Amygdala (tissue), 56 donors: ENCODE measurements around the gene ATAD3C.
"Not testable (repeated sequence)": the region's sequence is repeated elsewhere in the genome, so short reads cannot be mapped to it uniquely, and the experiment has no call there.

ENCODE experiments used
- DNase-seq, 56 donors: peaks; one replicate each; lab custom pipeline; 2025; lab: John Stamatoyannopoulos, UW

ATAD3C gene

GRCh38 chr1:1494311-1494710 is 44.8 kb downstream of the ATAD3C start:
- DNase-seq: not testable (repeated sequence)

- DNase-seq: not testable (repeated sequence)
Measured at GRCh38 chr1:1495461-1495975, 46.0 kb downstream of the ATAD3C start.

- DNase-seq: peak in 40 of 56 donors; percentile 2 to 77 (median 20)
Measured at GRCh38 chr1:1504777-1505365, 55.4 kb downstream of the ATAD3C start.

GRCh38 chr1:1505366-1505798 is 55.9 kb downstream of the ATAD3C start:
- DNase-seq: peak in 30 of 56 donors; percentile 1 to 69 (median 16)

- not testable (repeated sequence) for DNase-seq
Measured at GRCh38 chr1:1505801-1506200, 56.3 kb downstream of the ATAD3C start.

GRCh38 chr1:1507305-1507704 is 57.8 kb downstream of the ATAD3C start:
- no peak for DNase-seq

- DNase-seq: not testable (repeated sequence)
Measured at GRCh38 chr1:1508775-1509464, 59.4 kb downstream of the ATAD3C start.

GRCh38 chr1:1509465-1509850 is 60.0 kb downstream of the ATAD3C start:
- not testable (repeated sequence) for DNase-seq

- DNase-seq: no peak
Measured at GRCh38 chr1:1510912-1511532, 61.5 kb downstream of the ATAD3C start.

- DNase-seq: peak; percentile 82 to 99 (median 96)
Measured at GRCh38 chr1:1511533-1512285, 62.2 kb downstream of the ATAD3C start, which contains the start of gene ATAD3A. ATAD3A (plus strand) TSS chr1:1512162; CDS start chr1:1512269, 107 bp downstream.

- not testable (repeated sequence) for DNase-seq
Measured at GRCh38 chr1:1512425-1512824, 62.9 kb downstream of the ATAD3C start.

GRCh38 chr1:1513675-1514074 is 64.2 kb downstream of the ATAD3C start:
- not testable (repeated sequence) for DNase-seq

- not testable (repeated sequence) for DNase-seq
Measured at GRCh38 chr1:1514376-1514775, 64.9 kb downstream of the ATAD3C start.

GRCh38 chr1:1516923-1517322 is 67.4 kb downstream of the ATAD3C start:
- not testable (repeated sequence) for DNase-seq

- no peak for DNase-seq
Measured at GRCh38 chr1:1517973-1518620, 68.6 kb downstream of the ATAD3C start.

GRCh38 chr1:1518621-1519007 is 69.1 kb downstream of the ATAD3C start:
- DNase-seq: not testable (repeated sequence)
